NK-92 (cell line): ENCODE measurements around the gene EVI5L.

Experiments
- DNase-seq: peaks from one replicate; lab custom pipeline; 2025; ENCODE audit not compliant: unreplicated experiment; lab: John Stamatoyannopoulos, UW

Gene EVI5L

GRCh38 chr19:7859831-7860713 is 30.1 kb downstream of the EVI5L start:
- no peak for DNase-seq

GRCh38 chr19:7860714-7861618 is 30.9 kb downstream of the EVI5L start:
- DNase-seq = no peak

GRCh38 chr19:7861619-7862412 is 31.8 kb downstream of the EVI5L start:
- DNase-seq = no peak

- no peak for DNase-seq
Observed at GRCh38 chr19:7862413-7862951, 32.5 kb downstream of the EVI5L start.

- no peak for DNase-seq
Observed at GRCh38 chr19:7863157-7863970, 33.3 kb downstream of the EVI5L start.

GRCh38 chr19:7863971-7864689 is 34.1 kb downstream of the EVI5L start:
- DNase-seq = no peak

- DNase-seq = no peak
Observed at GRCh38 chr19:7864690-7865074, 34.7 kb downstream of the EVI5L start.

GRCh38 chr19:7865262-7865911 is 35.4 kb downstream of the EVI5L start:
- DNase-seq = no peak

- DNase-seq = no peak
Observed at GRCh38 chr19:7866399-7867091, 36.5 kb downstream of the EVI5L start.

- DNase-seq = no peak
Observed at GRCh38 chr19:7867092-7867844, 37.2 kb downstream of the EVI5L start.

GRCh38 chr19:7868326-7868670 is 38.3 kb downstream of the EVI5L start:
- DNase-seq = no peak

GRCh38 chr19:7868671-7869452 is 38.8 kb downstream of the EVI5L start:
- no peak for DNase-seq

GRCh38 chr19:7869453-7869909 is 39.5 kb downstream of the EVI5L start:
- DNase-seq = no peak

- no peak for DNase-seq
Observed at GRCh38 chr19:7869910-7870511, 40.0 kb downstream of the EVI5L start.

- DNase-seq = no peak
Observed at GRCh38 chr19:7870571-7871436, 40.8 kb downstream of the EVI5L start.
